Ovary (tissue), 3 donors: ENCODE data around the gene FARP1.

Experiments used
- EP300 ChIP-seq: sonication (generic); formaldehyde crosslinking; IDR thresholded peaks from one replicate; pipeline ENCODE4 v1.6.1; 2017; ENCODE audit warnings: antibody characterized with exemption
- POLR2A ChIP-seq: fragments of 450-650 bp; IDR thresholded peaks from one replicate; pipeline ENCODE4 v1.6.1; 2017; ENCODE audit warnings: antibody characterized with exemption, mild to moderate bottlenecking, moderate library complexity
- TF ChIP-seq, protein P1 (sequence below), 3 donors: fragments of 450-650 bp in 2 of 3; fragments of 200-600 bp in 1 of 3; IDR thresholded peaks; one replicate each; pipeline versions ENCODE4 v1.5.1 to v1.8.0; 2016 to 2022; ENCODE audit warnings: antibody characterized with exemption in 3 of 3, mild to moderate bottlenecking in 1 of 3
- donor health status: DM: no; HTN: no; CAD: no.

DNA sequence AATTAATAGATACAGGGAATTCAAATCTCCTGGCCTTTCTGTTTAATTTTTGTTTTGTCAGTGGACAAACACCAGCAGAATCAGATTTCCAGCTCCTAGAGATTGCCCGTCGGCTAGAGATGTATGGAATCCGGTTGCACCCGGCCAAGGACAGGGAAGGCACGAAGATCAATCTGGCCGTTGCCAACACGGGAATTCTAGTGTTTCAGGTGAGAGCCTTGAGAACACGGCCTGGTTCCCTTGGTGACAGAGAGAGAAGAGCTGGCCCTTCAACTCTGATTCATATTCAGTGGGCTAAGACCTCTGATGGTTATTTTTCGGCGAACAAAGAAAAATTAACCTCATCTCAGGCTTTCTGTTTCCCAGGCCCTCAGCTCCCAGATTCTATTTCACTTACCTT, 242.7 kb downstream of the FARP1 start:
- TF ChIP-seq POLR2A (no peak), EP300 (no peak)
- TF ChIP-seq, protein P1, sequence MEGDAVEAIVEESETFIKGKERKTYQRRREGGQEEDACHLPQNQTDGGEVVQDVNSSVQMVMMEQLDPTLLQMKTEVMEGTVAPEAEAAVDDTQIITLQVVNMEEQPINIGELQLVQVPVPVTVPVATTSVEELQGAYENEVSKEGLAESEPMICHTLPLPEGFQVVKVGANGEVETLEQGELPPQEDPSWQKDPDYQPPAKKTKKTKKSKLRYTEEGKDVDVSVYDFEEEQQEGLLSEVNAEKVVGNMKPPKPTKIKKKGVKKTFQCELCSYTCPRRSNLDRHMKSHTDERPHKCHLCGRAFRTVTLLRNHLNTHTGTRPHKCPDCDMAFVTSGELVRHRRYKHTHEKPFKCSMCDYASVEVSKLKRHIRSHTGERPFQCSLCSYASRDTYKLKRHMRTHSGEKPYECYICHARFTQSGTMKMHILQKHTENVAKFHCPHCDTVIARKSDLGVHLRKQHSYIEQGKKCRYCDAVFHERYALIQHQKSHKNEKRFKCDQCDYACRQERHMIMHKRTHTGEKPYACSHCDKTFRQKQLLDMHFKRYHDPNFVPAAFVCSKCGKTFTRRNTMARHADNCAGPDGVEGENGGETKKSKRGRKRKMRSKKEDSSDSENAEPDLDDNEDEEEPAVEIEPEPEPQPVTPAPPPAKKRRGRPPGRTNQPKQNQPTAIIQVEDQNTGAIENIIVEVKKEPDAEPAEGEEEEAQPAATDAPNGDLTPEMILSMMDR (IDR thresholded peaks at IDR 0.05) = no peak
